ENCODE results near the gene BMERB1.
A peak's percentile ranks its signal among the peaks of the same experiment; 100 is the strongest.
"Not testable (repeated sequence)": the region's sequence is repeated elsewhere in the genome, so short reads cannot be mapped to it uniquely, and the experiment has no call there.

The BMERB1 gene

DNA sequence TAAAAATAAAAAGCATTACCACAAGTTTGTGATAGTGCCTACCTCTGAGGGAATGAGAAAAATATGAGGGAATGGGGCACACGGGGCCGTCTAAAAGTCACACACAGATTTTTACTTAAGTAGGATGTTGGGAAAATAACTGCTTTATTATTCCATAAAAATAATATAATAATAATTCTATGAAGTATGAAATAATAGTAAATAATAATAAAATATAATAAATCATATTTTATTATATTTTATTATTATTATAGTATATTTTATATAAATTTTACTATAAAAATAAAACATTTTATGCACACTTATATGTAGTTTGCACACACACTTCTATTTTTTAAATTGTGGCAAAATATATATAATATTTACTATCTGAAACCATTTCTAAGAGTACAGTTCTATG lies 92.3 kb downstream of the BMERB1 start:
- DNase-seq, result no peak

DNA sequence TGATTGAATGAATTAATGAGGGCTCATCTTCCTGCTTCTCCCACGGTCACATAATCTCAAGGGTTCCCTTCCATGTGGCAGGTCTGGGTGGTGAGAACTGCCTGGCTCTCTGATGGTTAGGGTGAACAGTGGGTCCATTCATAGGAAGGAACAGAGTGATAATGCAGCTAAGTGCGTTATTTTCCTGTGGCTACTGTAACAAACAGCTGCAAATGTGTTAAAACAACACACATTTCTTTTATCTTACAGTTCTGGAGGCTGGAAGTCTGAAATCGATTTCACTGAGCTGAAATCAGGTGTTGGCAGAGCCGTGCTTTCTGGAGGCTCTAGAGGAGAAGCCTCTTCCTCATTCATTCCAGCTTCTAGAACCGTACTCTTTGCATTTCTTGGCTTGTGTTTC lies 95.3 kb downstream of the BMERB1 start:
- no peak for DNase-seq

DNA sequence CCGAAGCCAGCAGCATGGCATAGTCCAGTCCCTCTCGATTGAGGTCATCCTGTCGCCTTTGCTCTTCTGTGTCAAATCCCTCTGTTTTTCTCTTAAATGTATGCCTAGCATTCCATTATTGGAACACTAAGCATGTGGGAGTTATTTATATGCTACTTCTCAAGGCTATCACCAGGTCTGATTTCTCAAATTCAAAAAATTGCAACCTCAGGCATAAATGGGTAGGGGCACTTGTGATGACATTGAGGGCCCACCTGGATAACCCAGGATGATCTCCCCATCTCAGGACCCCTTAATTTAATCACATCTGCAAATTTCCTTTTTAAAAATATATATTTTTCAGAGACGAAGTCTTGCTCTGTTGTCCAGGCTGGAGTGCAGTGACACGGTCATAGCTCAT lies 95.7 kb downstream of the BMERB1 start:
- DNase-seq, result no peak

DNA sequence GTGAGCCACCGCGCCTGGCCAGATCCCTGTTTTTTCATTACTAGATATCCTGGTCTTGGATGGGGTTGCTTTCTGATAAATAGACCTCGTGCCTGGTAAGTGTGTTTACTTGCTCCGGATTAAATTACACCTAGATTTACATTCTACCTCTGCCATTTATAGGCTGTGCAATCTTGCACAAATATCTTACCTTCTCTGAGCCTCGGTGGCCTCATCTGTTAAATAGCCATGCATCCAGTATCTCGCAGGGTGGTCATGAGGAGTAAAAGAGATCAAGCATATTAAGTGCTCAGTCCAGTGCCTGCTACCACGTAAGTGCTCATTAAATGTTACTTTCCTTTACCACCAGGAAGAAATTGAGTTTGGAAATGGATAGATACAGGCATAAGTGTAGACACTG lies 98.4 kb downstream of the BMERB1 start:
- no peak for DNase-seq

DNA sequence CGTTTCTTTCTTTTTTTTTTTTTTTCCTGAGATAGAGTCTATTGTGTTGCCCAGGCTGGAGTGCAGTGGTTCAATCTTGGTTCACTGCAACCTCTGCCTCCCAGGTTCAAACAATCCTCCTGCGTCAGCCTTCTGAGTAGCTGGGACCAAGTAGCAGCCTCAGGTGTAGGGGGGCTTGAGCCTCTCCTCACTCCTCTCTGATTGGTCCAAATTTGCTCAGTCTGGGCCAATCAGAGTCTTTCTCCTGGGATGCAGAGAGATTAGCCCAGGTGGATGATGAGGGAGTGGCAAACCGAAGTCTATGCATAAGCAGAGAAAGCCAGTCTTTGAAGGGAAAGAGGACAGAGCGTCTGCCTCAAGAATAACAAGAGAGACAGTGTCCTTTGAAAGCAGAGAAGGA lies 99.0 kb downstream of the BMERB1 start:
- DNase-seq, result no peak

DNA sequence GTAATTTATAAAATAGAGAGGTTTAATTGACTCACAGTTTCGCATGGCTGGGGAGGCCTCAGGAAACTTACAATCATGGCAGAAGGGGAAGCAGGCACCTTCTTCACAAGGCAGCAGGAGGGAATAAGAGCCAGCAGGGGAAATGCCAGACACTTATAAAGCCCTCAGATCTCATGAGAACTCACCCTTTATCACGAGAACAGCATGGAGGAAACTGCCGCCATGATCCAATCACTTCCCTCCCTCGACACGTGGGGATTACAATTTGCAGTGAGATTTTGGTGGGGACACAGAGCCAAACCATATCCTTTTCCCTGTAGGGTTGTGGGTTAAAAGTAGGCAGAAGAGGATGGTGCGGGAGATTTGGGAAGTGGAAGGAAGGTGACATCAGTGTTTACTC lies 101.4 kb downstream of the BMERB1 start:
- DNase-seq, result no peak

DNA sequence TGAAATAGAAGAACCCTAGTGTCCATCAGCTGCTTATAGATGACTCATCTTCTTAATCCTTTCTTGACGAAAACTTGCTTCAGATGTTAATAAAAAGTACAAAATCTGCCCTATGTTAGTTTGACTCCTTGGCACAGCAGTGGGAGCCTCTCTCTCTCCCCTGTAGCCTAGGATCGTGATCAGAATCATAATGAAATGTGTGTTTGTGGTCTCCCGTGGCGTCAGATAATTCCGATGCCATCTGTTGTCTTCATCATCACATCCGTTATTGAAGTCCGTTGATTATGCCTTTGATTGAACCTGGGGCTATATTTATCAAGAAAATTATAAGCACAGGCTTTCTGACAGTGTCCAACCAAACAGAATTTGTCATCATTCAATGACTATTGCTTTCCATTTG lies 102.5 kb downstream of the BMERB1 start:
- no peak for DNase-seq

DNA sequence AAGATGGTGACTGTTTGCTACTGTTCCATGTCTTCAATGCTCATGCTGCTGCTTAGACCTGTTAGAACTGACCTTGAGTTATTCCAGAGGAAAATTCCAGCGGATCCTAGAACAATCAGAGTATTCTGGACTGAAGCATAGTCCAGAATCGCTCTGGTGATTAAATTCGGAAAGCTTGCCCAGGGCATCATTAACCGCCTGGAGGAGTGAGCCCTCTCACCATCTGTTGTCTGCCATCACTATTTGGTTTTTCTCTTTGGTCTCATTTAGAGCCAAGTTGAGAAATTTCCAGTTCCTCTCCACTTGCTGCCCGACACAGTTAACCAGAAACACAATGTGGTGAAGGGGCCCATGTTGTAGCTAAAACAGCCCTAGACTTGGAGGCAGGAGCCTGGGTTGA lies 104.1 kb downstream of the BMERB1 start:
- DNase-seq, result no peak

DNA sequence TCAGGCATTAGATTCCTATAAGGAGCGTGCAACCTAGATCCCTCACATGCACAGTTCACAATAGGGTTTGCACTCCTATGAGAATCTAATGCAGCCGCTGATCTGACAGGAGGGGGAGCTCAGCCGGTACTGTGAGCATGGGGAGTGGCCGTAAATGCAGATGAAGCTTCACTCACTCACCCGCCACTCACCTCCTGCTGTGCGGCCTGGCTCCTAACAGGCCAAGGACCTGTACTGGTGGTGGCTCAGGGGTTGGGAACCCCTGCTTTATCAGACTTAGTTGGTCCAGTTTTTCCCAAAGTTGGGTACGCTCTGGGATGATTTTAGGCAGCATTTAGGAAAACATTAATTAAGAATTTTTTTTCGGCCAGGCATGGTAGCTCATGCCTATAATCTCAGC lies 104.8 kb downstream of the BMERB1 start:
- DNase-seq, result peak; percentile 75

DNA sequence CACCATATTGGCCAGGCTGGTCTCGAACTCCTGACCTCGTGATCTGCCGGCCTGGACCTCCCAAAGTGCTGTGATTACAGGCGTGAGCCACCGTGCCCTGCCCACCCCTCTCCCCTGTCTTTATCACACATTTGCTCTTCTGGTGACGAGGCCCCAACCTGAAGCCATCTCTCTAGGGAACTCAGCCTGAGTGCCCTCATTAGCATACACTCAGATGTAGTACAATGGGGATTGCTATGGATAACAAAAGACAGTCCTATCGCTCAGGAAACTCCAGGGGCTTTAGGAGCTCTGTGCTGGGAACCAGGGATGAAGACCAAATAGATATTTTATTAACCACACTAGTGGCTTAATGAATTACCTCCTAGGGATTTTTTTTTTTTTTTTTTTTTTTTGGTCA lies 107.9 kb downstream of the BMERB1 start:
- no peak for DNase-seq

DNA sequence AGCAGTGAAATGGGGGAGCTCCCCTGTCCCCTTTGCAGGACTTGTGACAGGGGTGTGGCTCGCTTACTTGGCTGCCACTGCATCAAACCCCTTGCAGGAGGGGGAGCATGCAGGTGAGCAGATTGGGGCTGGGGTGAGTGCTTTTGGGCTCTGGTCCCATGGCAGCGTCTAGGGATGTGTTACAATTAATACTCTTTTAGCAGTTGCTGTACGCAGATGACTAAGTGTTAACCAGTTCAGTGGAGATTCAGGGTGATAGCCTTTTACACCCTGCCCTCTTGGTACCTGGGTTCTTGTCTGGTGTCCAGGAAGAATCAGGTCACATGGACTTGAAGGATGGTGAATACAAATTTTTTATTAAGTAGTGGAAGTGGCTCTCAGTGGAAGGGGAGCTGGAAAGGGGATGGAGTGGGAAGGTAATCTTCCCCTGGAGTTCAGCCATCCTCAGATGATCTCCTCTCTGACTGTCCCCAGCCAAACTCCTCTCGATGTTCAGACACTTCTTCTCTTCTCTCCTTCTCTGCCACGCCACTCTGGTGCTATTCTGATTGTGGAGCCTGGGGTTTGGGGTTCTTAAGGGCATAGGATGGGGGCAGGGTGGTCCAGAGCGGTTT lies 108.5 kb downstream of the BMERB1 start:
- no peak for DNase-seq

DNA sequence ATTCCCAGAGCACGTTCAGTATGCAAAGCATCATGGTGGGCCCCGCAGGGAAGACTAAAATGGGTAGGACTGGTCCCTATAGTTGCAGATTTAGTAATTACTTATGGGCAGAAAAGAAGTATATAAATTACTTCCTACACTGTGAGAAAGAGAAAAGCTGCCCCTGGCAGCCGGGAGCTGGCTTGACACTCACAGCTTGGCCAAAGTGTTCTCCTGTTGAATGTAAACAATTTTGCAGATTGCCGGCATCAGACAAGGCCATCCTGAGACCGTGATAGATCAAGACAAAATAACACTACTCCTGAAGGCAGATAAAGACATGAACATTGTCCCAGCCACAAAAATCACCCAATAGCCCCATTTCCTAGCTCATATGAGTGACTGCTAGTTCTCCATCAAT lies 110.0 kb downstream of the BMERB1 start:
- no peak for DNase-seq

DNA sequence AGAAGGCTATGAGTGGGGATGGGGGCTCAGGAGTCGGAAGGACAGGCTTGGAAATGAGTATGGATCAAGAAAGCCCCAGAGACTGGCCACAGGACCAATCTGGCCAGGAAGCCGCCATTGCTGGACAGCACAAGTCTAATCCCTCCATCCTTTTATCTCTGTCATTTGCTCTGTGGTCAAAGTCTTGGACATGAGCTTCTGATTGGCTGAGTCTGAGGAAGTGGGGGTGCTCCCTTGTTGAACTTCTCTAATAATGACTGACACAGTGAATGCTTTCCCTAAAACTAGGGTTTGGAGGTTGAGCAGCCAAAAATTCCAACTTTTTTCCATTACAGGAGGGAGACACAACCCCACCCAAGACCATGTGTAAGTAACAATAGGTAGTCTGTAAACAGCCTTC lies 111.2 kb downstream of the BMERB1 start:
- no peak for DNase-seq

DNA sequence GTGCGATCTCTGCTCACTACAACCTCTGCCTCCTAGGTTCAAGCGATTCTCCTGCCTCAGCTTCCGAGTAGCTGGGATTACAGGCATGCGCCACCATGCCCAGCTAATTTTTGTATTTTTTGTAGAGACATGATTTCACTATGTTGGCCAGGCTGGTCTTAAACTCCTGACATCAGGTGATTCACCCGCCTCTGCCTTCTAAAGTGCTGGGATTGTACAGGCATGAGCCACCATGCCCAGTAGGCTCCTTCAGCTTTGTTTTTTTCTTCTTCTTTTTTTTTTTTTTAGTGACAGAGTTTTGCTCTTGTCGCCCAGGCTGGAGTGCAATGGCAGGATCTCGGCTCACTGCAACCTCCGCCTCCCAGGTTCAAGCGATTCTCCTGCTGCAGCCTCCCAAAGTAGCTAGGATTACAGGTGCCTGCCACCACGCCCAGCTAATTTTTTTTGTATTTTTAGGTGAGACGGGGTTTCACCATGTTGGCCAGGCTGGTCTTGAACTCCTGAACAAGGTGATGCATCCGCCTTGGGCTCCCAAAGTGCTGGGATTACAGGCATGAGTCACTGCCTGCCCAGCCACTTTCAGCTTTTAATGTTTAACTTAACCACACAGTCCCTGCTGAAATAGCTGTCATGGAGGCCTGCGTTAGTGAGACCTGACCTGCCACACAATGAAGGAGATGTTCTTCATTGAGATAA lies 112.8 kb downstream of the BMERB1 start:
- DNase-seq, result not testable (repeated sequence)

DNA sequence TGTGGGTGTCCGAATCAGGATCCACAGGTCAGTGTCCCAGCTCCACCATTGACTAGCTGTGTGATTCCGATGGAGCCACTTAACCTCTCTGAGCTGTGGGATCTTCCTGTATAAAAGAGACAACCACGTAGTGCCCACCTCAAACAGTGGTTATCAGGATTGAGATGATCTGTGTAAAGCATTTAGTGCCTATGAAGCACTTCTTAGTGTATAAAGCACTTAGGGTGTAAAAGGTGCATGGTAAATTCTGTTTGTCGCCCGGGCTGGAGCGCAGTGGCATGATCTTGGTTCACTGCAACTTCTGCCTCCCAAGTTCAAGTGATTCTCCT lies 113.3 kb downstream of the BMERB1 start:
- DNase-seq, result no peak

DNA sequence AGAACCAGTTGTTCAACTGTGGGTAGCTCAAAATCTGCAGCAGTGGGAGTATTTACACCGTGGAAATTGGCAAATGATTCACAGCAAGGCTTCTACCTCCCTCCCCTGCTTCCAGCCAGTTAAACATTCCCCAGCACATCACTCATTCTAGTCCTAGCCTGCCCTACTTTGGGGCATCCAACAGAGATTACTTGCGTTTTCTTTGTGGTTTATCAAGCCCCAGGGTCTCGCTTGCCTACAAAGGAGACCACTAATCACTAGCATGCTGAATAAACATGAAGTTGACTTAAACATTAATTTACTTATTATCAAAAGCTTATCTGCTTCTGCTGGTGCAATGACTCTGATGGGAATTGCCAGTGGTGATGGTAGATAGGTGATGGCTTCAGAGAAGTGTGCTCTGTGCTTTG lies 114.1 kb downstream of the BMERB1 start:
- DNase-seq, result no peak

DNA sequence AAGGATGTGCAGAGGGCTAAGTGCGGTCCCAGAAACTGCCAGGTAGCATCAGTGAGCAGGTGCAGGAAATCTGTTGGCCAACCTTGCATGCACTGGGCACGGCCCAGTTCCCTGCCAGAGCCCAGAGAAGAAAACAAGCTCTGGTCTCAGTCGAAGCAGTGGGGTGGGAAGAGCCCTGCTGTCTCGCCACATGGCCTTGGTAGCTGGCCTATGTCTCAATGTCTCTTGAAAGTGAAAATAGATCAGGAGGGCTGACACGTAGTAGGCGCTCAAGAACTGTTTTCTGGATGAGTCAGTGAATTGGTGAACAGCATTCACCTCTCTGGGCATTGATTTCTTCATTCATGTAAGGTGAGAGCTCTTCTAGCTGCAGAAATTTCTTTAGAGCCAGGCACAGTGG lies 118.1 kb downstream of the BMERB1 start:
- DNase-seq, result no peak

DNA sequence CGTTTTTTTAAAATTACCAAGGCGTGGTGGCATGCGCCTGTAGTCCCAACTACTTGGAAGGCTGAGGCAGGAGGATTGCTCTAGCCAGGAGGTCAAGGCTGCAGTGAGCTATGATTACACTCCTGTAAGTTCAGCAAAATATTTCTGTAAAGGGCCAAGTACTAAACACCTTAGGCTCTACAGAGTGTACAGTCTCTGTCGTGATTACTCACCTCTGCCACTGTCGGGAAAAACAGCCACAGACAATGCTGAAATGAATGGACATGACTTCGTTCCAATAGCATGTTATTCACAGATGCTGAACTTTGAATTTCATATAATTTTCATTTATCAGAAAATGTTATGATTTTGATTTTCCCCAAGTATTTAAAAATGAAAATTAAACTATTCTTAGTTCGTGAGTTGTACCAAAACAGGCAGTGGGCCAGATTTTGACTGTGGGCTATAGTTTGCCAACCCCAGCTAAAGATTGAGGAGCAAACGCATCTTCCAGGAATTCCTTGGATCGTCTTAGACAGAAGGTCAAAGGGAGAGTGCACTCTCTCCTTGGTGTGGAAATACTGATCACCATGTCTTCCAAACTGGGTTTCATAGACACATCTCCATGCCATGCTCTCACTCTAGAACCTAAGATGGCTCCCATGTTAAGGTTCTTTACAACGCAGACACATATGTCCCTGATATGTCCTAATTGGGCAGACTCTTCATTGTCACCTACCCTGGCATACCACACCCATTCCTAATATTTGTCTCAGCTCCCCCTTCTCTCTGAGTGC lies 119.1 kb downstream of the BMERB1 start:
- no peak for DNase-seq

DNA sequence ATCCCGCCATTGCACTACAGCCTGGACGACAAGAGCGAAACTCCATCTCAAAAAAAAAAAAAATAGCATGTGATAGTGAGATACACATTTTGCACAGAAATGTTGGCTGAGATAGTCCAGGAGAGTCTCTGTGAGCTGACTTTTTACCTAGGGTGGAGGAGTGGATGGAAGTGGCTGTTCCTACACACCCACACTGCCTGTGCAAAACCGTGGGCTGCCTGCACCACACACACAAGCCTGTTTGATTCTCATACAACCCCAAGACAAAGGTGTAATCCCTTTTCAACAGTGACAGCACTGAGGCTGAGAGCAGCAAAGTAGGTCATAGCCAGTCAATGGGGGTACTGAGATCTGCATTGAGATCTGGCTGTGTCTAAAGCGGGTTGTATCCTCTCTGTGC lies 121.7 kb downstream of the BMERB1 start:
- DNase-seq, result no peak

DNA sequence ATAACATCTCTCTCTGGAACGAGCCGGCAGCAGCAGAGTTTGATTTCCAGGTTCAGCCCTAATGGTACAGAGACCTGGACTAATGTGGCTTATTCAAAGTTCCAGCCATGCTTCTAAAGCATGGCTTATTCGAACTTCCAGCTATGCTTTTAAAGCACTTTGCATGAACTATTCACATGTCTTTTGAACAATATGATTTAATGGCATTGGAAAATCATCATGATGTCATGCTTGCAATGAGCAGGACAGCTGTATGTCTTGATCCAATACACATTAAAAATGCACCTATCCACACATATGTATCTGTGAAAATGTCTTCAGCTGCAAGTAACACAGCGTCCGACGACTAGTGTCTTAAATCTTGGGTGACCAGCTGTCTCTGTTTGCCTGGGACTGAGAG lies 122.9 kb downstream of the BMERB1 start:
- no peak for DNase-seq

DNA sequence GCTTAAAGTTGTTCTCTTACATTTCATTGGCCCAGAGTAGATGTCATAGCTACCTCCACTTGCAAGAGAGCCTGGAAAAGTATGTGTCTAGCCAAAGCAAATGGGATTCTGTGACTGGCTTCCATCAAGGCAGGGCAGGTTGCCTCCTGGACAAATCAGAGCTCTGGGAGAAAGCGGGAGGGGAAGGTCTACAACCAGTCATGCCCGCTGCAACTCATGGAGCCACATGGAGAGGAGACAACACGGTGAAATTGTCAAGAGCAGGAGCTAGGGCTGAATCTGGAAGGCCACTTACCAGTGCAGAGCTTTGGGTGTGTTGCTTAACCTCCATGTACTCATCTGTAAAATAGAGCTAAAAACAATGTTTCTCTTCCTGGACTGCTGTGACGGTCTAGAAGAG lies 124.8 kb downstream of the BMERB1 start:
- no peak for DNase-seq

DNA sequence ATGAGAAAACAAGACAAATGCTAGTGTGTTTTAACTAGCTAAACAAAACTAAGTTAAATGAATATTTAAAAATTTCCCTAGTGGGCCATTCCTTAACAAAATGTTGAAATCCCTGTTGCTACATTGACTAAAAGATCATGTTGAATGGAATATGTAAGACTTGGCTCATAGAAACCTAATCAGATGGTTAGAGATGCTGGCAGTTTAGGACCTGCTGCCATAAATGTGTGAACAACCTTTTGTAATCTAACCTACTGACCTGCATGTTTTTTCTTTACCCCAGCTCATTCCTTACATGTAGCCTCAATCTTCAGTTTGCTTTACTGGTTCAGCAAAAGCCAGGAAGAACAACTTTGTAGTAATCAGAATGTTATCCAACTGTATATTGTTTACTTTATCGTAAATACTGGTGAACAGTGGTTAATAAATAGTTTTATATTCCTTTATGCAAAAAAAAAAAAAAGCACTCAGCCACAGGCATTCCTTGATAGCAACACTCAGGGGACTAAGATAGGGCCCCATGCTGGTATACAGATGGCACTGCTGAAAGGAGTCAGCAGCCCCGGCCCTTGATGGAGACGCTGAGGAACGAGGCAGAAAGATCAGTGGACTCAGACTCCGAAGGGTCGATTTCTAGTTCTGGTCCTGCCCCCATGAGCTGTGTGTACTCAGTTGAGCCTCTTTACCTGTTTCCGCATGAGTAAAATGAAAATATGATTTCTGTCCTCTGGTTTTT lies 130.4 kb downstream of the BMERB1 start:
- no peak for DNase-seq

DNA sequence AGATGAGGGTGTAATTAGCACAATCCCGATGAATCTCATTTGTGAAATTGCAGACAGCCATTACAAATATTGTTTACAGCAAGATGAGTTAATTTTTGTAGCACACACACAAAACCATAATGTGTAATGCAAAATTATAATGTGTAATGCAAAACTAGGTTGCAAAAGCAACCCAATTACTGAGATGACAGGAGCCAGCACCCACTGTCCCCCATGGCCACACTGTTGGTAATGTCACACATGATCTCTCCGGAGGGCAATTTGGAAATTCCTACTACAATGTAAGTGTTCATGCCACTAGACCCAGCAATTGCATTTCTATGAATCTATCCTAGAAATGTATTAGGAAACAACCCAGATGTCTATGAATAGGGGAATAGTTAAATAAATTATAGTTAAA lies 131.7 kb downstream of the BMERB1 start:
- DNase-seq, result no peak

DNA sequence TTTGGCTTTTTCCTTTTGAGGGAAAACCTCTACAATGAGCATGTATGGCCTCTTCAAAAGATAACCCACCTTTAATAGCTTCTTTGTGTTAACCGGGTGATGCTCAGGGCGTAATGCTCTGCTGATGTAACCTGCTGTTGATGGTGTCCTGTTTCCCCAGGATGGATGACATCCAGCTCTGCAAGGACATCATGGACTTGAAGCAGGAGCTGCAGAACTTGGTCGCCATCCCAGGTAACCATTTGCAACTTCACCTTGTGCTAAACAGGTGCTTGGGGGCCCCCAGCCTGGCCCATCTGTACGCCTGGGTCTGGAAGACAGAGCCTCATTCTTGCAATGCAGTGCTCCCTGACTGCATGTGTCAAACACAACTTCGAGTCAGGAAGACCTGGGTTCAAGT lies 133.4 kb downstream of the BMERB1 start:
- no peak for DNase-seq
